ENCODE measurements around the gene C9orf72.

C9orf72 gene

GRCh38 chr9:27518809-27519208, 54.5 kb downstream of the C9orf72 start:
- no peaks in the 10 kb centered on the region for H3K27me3 ChIP-seq (ENCODE audit: insufficient read depth, low read depth, severe bottlenecking)
- H3K9me3 ChIP-seq (ENCODE audit: severe bottlenecking) = no peaks in the 10 kb centered on the region
- no peak overlapping the region for H3K27ac ChIP-seq
- no peak for TF ChIP-seq CTCF (IDR thresholded peaks at IDR 0.05; ENCODE audit: low read depth, low read length)
- no peaks in the 10 kb centered on the region for H3K36me3 ChIP-seq
- H3K4me3 ChIP-seq (ENCODE audit: low read depth, low read length) = no peak overlapping the region
- DNase-seq = no peak

- Histone ChIP-seq H3K9me3 (ENCODE audit: severe bottlenecking) (no peaks in the 10 kb centered on the region), H3K36me3 (no peaks in the 10 kb centered on the region), H3K27me3 (ENCODE audit: insufficient read depth, low read depth, severe bottlenecking) (no peaks in the 10 kb centered on the region), H3K27ac (no peak overlapping the region), H3K4me3 (ENCODE audit: low read depth, low read length) (no peak overlapping the region)
- DNase-seq = no peak
- no peak for TF ChIP-seq CTCF (IDR thresholded peaks at IDR 0.05; ENCODE audit: low read depth, low read length)
Observed at GRCh38 chr9:27518006-27518405, 55.3 kb downstream of the C9orf72 start.

- no peak overlapping the region for H3K27ac ChIP-seq
- no peaks in the 10 kb centered on the region for H3K9me3 ChIP-seq (ENCODE audit: severe bottlenecking)
- no peaks in the 10 kb centered on the region for H3K27me3 ChIP-seq (ENCODE audit: insufficient read depth, low read depth, severe bottlenecking)
- no peak for DNase-seq
- no peaks in the 10 kb centered on the region for H3K36me3 ChIP-seq
- TF ChIP-seq CTCF (IDR thresholded peaks at IDR 0.05; ENCODE audit: low read depth, low read length) = no peak
- H3K4me3 ChIP-seq (ENCODE audit: low read depth, low read length) = no peak overlapping the region
Observed at GRCh38 chr9:27514551-27514950, 58.7 kb downstream of the C9orf72 start.

GRCh38 chr9:27511771-27512170, 61.5 kb downstream of the C9orf72 start:
- H3K27ac ChIP-seq = no peak overlapping the region
- no peaks in the 10 kb centered on the region for H3K36me3 ChIP-seq
- no peak overlapping the region for H3K4me3 ChIP-seq (ENCODE audit: low read depth, low read length)
- no peak for DNase-seq
- H3K27me3 ChIP-seq (ENCODE audit: insufficient read depth, low read depth, severe bottlenecking) = no peaks in the 10 kb centered on the region
- TF ChIP-seq CTCF (IDR thresholded peaks at IDR 0.05; ENCODE audit: low read depth, low read length) = no peak
- H3K9me3 ChIP-seq (ENCODE audit: severe bottlenecking) = no peaks in the 10 kb centered on the region

- DNase-seq = no peak
- Histone ChIP-seq H3K9me3 (ENCODE audit: severe bottlenecking) (no peaks in the 10 kb centered on the region), H3K27me3 (ENCODE audit: insufficient read depth, low read depth, severe bottlenecking) (no peaks in the 10 kb centered on the region), H3K4me3 (ENCODE audit: low read depth, low read length) (no peak overlapping the region), H3K27ac (no peak overlapping the region), H3K36me3 (no peaks in the 10 kb centered on the region)
- TF ChIP-seq CTCF (IDR thresholded peaks at IDR 0.05; ENCODE audit: low read depth, low read length) = no peak
Observed at GRCh38 chr9:27510780-27511179, 62.5 kb downstream of the C9orf72 start.

- Histone ChIP-seq H3K27ac (no peak overlapping the region), H3K9me3 (ENCODE audit: severe bottlenecking) (no peaks in the 10 kb centered on the region), H3K36me3 (no peaks in the 10 kb centered on the region), H3K4me3 (ENCODE audit: low read depth, low read length) (no peak overlapping the region), H3K27me3 (ENCODE audit: insufficient read depth, low read depth, severe bottlenecking) (no peaks in the 10 kb centered on the region)
- no peak for TF ChIP-seq CTCF (IDR thresholded peaks at IDR 0.05; ENCODE audit: low read depth, low read length)
- no peak for DNase-seq
Observed at GRCh38 chr9:27506981-27507380, 66.3 kb downstream of the C9orf72 start.
